SIG-M5 treated with dmso at 0.1 percent for 504 hours (cell line): ENCODE measurements around the gene PSMB2.
"Not testable (repeated sequence)": the region's sequence is repeated elsewhere in the genome, so short reads cannot be mapped to it uniquely, and the experiment has no call there.

Source experiments
- DNase-seq: peaks from one replicate; lab custom pipeline; 2025; ENCODE audit not compliant: unreplicated experiment; lab: John Stamatoyannopoulos, UW

The PSMB2 gene

GRCh38 chr1:35594005-35594760 is 47.1 kb downstream of the PSMB2 start:
- no peak for DNase-seq

- no peak for DNase-seq
Measured at GRCh38 chr1:35592991-35593769, 48.1 kb downstream of the PSMB2 start.

- DNase-seq: no peak
Measured at GRCh38 chr1:35591211-35591610, 50.1 kb downstream of the PSMB2 start.

GRCh38 chr1:35590476-35591040 is 50.8 kb downstream of the PSMB2 start:
- DNase-seq: no peak

- no peak for DNase-seq
Measured at GRCh38 chr1:35589516-35590427, 51.6 kb downstream of the PSMB2 start.

- DNase-seq: no peak
Measured at GRCh38 chr1:35588197-35588910, 53.0 kb downstream of the PSMB2 start.

- DNase-seq: no peak
Measured at GRCh38 chr1:35587736-35588135, 53.6 kb downstream of the PSMB2 start.

GRCh38 chr1:35586808-35587207 is 54.5 kb downstream of the PSMB2 start:
- no peak for DNase-seq

- not testable (repeated sequence) for DNase-seq
Measured at GRCh38 chr1:35585805-35586204, 55.5 kb downstream of the PSMB2 start.

GRCh38 chr1:35585281-35585680 is 56.0 kb downstream of the PSMB2 start:
- DNase-seq: no peak

GRCh38 chr1:35581621-35582020 is 59.7 kb downstream of the PSMB2 start:
- not testable (repeated sequence) for DNase-seq

- DNase-seq: no peak
Measured at GRCh38 chr1:35580949-35581388, 60.4 kb downstream of the PSMB2 start.

- DNase-seq: peak; percentile 38
Measured at GRCh38 chr1:35577071-35577998, 64.0 kb downstream of the PSMB2 start.

GRCh38 chr1:35576766-35577070 is 64.6 kb downstream of the PSMB2 start:
- not testable (repeated sequence) for DNase-seq

- no peak for DNase-seq
Measured at GRCh38 chr1:35576061-35576765, 65.1 kb downstream of the PSMB2 start.

GRCh38 chr1:35575416-35575958 is 65.8 kb downstream of the PSMB2 start:
- no peak for DNase-seq

- DNase-seq: no peak
Measured at GRCh38 chr1:35574655-35575415, 66.5 kb downstream of the PSMB2 start.
